ENCODE data around the gene ZFHX3. TPM values are rescaled to one million over a fixed set of nuclear protein-coding genes. Genes with fewer than 3 reads are reported as not detected.

Gene ZFHX3
- polyA plus RNA-seq, 1 donor from 2014 or later, result 26.4 TPM

DNA sequence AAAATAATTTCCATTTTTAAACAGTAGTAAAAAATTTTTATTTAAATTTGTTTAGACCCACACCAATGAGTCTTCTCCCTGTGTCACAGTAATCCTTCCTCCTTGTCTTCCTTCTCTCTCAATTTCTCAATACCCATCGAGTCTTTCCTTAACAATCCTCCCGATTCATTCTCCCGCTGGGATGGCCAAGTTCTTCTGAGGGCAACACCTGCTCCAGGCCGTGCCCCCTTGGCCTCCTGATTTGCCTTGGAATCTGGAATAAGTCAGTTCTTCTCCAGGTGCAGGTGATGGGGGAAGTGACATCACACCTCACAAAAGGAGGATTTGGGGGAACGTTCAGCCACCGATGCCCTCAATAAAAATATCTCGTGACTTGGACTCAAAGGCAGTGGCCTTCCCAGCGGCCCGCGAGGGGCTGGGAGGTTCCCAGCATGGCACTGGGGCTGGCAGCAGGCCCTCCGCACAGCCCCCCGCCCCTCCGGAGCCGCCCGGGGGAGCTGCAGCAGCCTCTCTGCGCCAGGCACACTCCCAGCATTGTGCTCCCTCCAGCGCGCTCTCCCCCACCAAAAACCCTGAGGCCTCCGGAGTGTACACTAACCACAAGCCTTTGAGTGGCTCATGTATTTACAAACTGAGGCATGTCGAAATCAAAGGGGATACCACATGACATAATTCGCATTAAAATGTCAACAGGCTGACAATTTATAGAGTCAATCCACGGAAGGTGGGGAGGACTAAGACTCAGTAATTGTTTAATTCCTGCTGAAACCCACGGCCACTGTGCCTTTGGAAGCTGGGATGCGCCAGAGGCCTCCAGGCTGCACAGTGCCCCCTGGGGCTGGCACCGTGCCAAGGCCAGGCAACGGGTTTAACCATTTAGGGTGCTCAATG lies 120.5 kb downstream of the ZFHX3 start:
- Histone ChIP-seq H3K9me3 (ENCODE audit: low read length) (no peaks in the 10 kb centered on the region), H4K20me1 (ENCODE audit: insufficient read depth) (peaks cover 91% of the 10 kb centered on the region), H3K36me3 (ENCODE audit: insufficient read depth, low read length) (no peaks in the 10 kb centered on the region), H3K27ac (ENCODE audit: low read length) (no peak overlapping the region), H3K4me2 (ENCODE audit: low read length) (no peak overlapping the region), H3K9ac (ENCODE audit: low read length) (no peak overlapping the region), H3K9me2 (ENCODE audit: insufficient read depth, low read length) (no peaks in the 10 kb centered on the region), H3K79me2 (replicated peaks; ENCODE audit: insufficient read depth, low read length) (peaks cover 97% of the 10 kb centered on the region), H3K4me3 (ENCODE audit: low read length) (no peak overlapping the region), H3K27me3 (ENCODE audit: insufficient read depth, low read depth, low read length) (no peaks in the 10 kb centered on the region), H2AFZ (ENCODE audit: low read depth, low read length) (no peak overlapping the region), H3F3A (ENCODE audit: insufficient read depth, low read length, poor library complexity, severe bottlenecking) (peaks cover 5% of the 10 kb centered on the region)
- no peak for TF ChIP-seq EZH2 (IDR thresholded peaks at IDR 0.05; ENCODE audit: borderline replicate concordance, insufficient read depth, low read length, poor library complexity, severe bottlenecking)
- no peak for TF ChIP-seq MXI1 (conservative IDR thresholded peaks at IDR 0.05; ENCODE audit: poor library complexity, severe bottlenecking)
- TF ChIP-seq SMC3 (conservative IDR thresholded peaks at IDR 0.05; ENCODE audit: poor library complexity), result no peak
- no peak for TF ChIP-seq POLR2AphosphoS5 (IDR thresholded peaks at IDR 0.05)
- no peak for TF ChIP-seq RAD21 (conservative IDR thresholded peaks at IDR 0.05)
- no peak for TF ChIP-seq TAF1 (IDR thresholded peaks at IDR 0.05; ENCODE audit: low read depth)
- TF ChIP-seq CTCF (IDR thresholded peaks at IDR 0.05; ENCODE audit: poor library complexity, severe bottlenecking), result no peak
- TF ChIP-seq EP300 (conservative IDR thresholded peaks at IDR 0.05; ENCODE audit: poor library complexity, severe bottlenecking), result no peak
- no peak for TF ChIP-seq REST (IDR thresholded peaks at IDR 0.05; ENCODE audit: borderline replicate concordance)

DNA sequence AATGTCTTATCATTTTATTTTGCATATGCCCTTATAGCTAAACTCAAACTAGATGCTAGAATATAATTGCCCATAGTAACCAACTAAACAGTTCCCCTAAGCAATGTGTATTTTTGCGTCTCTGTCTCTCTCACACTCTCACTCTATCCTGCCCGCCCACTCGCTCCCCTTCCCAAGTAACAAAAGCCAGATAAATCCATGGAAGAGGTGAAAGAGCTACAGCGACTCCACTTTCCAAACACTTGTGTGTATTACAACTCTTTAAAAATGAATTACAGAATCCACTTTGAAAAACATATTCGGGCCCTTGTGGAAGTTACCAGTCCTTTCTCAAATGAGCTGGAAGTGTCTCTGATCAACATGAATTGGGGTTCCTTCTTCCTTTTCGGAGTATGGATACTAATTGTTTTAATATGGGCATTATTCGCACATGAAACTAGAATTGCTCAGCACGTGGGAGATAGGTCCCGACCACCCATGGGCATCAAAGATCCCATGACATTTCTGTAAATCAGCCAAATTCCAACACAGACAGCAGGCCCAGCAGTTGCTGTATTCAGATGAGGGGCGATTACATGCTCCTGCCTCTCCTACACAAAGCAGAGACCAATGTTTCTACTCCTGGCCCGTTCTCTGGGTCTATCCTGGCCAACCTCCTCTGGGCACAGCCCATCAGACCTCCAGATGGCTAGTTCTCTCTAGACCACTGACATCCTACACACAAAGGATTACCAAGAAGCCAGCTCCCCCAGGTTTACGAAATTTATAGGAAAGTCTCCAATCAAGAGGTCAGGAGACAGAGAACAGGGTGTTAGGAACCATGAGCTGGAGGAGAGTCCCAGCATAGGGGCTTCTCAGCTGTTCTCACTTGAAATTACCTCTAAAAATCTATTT lies 121.5 kb downstream of the ZFHX3 start:
- no peak overlapping the region for H3K27ac ChIP-seq (ENCODE audit: low read length)
- H3K9ac ChIP-seq (ENCODE audit: low read length), result no peak overlapping the region
- no peaks in the 10 kb centered on the region for H3K27me3 ChIP-seq (ENCODE audit: insufficient read depth, low read depth, low read length)
- H3K4me3 ChIP-seq (ENCODE audit: low read length), result no peak overlapping the region
- H4K20me1 ChIP-seq (ENCODE audit: insufficient read depth), result peaks cover 91% of the 10 kb centered on the region
- H3K9me2 ChIP-seq (ENCODE audit: insufficient read depth, low read length), result no peaks in the 10 kb centered on the region
- no peak overlapping the region for H3K4me2 ChIP-seq (ENCODE audit: low read length)
- peaks cover 97% of the 10 kb centered on the region for H3K79me2 ChIP-seq (replicated peaks; ENCODE audit: insufficient read depth, low read length)
- no peaks in the 10 kb centered on the region for H3K36me3 ChIP-seq (ENCODE audit: insufficient read depth, low read length)
- peaks cover 5% of the 10 kb centered on the region for H3F3A ChIP-seq (ENCODE audit: insufficient read depth, low read length, poor library complexity, severe bottlenecking)
- H2AFZ ChIP-seq (ENCODE audit: low read depth, low read length), result no peak overlapping the region
- H3K9me3 ChIP-seq (ENCODE audit: low read length), result no peaks in the 10 kb centered on the region
- TF ChIP-seq TAF1 (IDR thresholded peaks at IDR 0.05; ENCODE audit: low read depth), result no peak
- TF ChIP-seq RAD21 (conservative IDR thresholded peaks at IDR 0.05), result no peak
- no peak for TF ChIP-seq REST (IDR thresholded peaks at IDR 0.05; ENCODE audit: borderline replicate concordance)
- TF ChIP-seq EP300 (conservative IDR thresholded peaks at IDR 0.05; ENCODE audit: poor library complexity, severe bottlenecking), result no peak
- TF ChIP-seq EZH2 (IDR thresholded peaks at IDR 0.05; ENCODE audit: borderline replicate concordance, insufficient read depth, low read length, poor library complexity, severe bottlenecking), result no peak
- TF ChIP-seq POLR2AphosphoS5 (IDR thresholded peaks at IDR 0.05), result no peak
- no peak for TF ChIP-seq MXI1 (conservative IDR thresholded peaks at IDR 0.05; ENCODE audit: poor library complexity, severe bottlenecking)
- no peak for TF ChIP-seq SMC3 (conservative IDR thresholded peaks at IDR 0.05; ENCODE audit: poor library complexity)
- no peak for TF ChIP-seq CTCF (IDR thresholded peaks at IDR 0.05; ENCODE audit: poor library complexity, severe bottlenecking)

All from neural cell (in vitro differentiated cells).